Activated T-cell treated with anti-CD3 and anti-CD28 coated beads for 24 hours (primary cell): Measurements from ENCODE around the gene KLHL6.
"Not testable (repeated sequence)": the region's sequence is repeated elsewhere in the genome, so short reads cannot be mapped to it uniquely, and the experiment has no call there.

Experiments
- DNase-seq: peaks from one replicate; pipeline ENCODE4 v3.0.0-alpha.2; 2020; ENCODE audit warnings: low read depth

KLHL6 gene

GRCh38 chr3:183529717-183530116, 25.8 kb downstream of the KLHL6 start:
- no peak for DNase-seq

GRCh38 chr3:183529185-183529584, 26.3 kb downstream of the KLHL6 start:
- DNase-seq: no peak

DNA sequence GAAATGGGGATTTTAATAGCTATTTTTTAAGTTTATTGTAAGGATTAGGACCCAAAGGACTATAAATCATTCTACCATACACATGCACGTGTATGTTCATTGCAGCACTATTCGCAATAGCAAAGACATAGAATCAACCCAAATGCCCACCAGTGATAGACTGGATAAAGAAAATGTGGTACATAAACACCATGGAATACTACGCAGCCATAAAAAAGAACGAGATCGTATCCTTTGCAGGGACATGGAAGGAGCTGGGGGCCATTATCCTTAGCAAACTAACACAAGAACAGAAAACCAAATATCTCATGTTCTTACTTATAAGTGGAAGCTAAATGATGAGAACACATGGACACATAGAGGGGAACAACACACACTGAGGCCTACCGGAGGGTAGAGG, 26.7 kb downstream of the KLHL6 start:
- not testable (repeated sequence) for DNase-seq

DNA sequence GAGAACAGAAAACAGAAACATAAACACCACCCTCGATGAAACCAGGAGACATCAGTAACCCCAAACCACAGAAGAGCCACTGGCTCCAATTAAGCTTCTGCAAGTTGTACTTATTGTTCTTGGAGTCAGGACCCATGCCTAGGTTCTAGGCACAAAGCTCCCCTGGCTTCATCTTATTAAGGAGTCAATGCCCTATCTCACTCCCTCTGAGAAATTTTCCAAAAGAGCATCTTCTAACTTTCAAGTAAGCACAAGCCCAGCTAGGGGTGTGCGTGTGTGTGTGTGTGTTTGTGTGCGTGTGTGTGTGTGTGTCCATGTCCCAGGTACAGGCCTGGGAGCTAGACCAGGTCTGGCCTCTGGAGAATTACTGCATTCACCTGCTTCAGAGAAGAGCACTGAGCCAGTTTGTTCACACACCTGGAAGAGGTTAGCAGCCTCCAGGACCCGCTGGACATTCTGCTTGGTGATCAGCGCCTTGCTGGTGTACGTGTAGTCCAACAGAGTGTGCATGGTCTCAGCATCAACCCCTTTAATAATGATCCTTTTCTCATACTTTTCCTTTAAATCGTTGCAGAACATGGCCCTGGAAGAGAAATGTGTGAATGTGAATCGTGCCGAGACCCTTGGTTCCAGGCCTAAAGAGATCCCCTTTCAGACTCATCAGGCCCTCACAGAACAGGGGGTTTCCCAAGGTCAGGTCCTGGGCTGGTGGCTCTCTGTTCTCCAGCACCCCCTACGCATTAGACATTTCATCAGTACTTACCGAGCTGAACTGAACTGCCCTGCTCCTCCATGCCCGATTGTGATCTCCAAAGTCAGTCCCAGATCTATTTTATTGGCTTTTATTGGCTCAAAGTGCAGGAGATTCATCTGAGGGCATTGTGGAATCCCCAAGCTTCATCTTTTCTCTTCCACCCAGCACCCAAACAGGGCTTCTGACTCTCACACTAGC, 27.8 kb downstream of the KLHL6 start:
- DNase-seq: no peak

DNA sequence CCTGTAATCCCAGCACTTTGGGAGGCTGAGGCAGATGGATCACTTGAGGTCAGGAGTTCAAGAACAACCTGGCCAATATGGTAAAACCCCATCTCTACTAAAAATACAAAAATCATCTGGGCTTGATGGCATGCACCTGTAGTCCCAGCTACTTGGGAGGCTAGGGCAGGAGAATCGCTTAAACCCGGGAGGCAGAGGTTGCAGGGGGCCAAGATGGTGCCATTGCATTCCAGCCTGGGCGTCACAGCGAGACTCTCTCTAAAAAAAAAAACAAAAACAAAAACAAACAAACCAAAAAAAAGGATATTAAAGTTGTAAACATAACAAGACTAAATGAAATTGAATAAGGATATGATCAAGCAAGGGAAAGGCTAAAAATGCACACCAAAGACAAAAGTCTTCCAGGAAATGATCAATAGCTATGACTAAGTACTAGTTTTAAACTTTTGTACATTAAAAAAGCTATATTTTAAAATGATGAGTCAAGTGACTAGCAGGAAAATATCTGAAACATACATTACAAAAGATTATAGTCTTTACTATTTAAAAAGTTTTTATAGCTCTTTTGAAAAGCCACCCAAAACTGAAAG, 28.6 kb downstream of the KLHL6 start:
- no peak for DNase-seq

GRCh38 chr3:183524476-183524875, 31.0 kb downstream of the KLHL6 start:
- no peak for DNase-seq

DNA sequence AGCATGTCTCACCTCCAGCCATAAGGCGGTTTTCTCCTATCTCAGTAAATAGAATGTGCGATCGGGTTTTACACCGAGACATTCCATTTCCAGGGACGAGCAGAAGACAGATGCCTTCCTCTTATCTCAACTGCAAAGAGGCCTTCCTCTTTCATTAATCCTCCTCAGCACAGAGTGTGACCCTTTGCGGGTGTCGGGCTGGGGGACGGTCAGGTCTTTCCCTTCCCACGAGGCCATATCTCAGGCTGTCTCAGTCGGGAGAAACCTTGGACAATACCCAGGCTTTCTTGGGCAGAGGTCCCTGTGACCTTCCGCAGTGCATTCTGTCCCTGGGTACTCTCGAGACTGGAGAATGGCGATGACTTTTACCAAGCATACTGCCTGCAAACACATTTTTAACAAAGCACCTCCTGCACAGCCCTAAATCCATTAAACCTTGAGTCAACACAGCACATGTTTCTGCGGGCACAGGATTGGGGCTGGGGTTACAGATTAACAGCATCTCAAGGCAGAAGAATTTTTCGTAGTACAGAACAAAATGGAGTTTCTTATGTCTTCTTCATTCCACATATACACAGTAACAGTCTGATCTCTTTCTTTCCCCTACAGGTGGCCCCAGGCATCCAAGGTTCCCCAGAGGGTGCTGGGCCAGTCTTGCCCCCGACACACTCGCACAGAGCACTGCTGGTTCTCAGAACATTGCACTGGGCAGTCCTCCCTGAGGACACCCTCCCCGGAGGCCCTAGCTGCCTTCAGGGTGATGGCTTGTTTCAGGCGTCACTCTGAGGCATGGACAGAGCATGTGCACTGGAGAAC, 34.6 kb downstream of the KLHL6 start:
- not testable (repeated sequence) for DNase-seq

GRCh38 chr3:183520295-183520694, 35.2 kb downstream of the KLHL6 start:
- DNase-seq: not testable (repeated sequence)

DNA sequence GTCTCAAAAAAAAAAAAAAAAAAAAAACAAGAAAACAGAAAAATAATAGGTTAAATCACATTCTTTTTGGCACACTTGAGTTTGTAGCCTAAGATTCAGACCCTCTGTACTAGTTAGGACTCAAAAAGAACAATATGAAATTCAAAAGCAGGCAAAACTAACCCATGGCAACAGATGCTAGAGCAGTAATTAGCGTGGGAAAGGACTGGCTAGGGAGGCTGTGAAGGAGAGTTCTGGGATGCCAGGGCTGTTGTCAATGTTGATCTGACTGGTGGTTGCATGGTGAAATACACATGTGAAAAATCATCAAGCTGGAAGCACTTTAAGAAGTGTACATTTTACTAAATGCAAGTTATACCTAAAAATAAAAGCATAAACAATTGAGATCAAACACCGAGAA, 35.6 kb downstream of the KLHL6 start:
- no peak for DNase-seq

- DNase-seq: no peak
These were observed 36.8 kb downstream of the KLHL6 start for GRCh38 chr3:183518491-183519251.

- no peak for DNase-seq
These were observed 37.9 kb downstream of the KLHL6 start for GRCh38 chr3:183517607-183518006.

- peak; percentile 37 for DNase-seq
These were observed 39.3 kb downstream of the KLHL6 start for GRCh38 chr3:183515968-183516851.

DNA sequence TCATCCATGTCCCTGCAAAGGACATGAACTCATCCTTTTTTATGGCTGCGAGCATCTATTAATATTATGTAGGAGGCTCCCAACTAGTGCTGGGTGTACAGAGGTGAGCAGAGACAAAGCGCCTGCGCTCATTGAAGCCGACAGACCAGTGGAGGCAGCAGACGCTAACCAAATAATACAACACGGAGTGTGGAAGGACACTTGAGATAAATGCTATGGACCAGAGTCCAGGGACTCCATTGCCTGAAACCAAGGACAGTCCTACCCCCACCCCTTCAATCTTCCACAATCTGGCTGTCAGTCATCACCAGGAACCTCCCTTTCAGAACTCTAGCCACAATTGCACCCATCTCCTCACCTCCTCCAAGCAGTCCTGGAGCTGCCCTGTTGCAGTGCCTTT, 41.5 kb downstream of the KLHL6 start:
- no peak for DNase-seq

DNA sequence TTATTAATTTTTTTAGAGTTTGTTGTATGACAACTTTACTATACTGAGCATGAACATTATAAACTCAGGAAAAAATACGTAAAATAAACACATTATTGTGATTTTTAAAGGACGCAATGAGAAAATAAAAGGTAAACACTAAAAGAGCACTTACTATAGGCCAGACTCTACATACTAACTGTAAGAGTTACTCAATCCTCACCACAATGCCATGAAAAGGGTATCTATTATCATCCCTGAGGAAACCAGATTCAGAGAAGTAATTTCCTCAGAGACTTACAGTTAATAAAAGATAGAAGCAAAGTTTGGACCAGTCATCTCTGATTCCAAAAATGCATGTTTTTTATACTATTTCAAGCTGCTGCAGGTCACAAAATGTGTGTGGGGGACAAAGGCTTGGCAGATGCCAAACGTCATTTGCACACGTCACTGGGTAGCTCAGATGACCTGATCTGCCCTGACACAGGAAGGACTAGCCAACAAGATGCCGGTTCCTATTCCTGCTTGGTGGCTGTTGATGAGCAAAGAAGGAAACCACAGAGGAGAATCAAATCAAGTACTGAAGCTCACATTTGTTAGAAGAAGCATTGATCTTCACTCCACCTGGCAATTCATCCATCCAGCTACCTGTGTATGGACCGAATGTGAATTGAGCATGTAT, 42.3 kb downstream of the KLHL6 start:
- DNase-seq: peak; percentile 15

- not testable (repeated sequence) for DNase-seq
These were observed 44.0 kb downstream of the KLHL6 start for GRCh38 chr3:183511286-183512131.

GRCh38 chr3:183508821-183509220, 46.7 kb downstream of the KLHL6 start:
- no peak for DNase-seq

DNA sequence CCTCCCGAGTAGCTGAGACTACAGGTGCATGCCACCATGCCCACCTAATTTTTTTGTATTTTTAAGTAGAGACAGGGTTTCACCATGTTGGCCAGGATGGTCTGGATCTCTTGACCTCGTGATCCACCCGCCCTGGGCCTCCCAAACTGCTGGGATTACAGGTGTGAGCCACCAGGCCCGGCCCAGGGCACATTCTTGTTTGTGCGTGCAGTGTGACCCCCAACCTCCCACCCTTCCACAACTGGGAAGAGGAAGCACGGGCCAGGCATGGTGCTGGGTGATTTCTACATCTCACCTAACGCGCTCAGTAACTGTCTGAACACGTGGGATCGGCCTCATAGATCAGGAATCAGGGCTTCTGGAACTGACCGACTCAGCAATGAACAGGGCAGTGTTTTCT, 48.0 kb downstream of the KLHL6 start:
- no peak for DNase-seq

DNA sequence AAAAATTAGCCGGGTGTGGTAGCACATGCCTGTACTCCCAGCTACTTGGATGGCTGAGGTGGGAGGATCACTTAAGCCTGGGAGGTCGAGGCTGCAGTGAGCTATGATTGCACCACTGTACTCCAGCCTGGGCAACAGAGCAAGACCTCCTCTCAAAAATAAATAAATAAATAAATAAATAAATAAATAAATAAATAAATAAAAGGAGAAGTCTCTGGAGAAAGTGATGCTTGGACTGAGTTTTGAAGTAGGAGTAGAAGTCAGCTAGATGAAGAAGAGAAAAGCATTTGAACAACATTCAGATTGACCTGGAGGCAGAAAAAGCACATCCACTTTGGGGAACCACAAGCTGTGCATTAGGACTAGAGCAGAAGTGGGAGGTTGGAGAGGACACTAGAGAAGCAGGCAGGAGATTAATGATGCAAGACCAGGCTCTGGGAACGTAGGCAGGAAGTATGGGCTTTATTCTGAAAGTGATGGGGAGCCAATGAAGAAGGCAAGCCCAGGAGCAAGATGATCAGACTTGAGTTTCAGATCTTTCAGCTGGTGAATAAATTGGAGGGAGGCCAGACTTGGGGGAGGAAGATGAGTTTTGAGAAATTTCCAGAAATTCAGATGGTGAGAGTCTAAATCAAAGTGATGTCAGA, 48.7 kb downstream of the KLHL6 start:
- no peak for DNase-seq

- no peak for DNase-seq
These were observed 50.9 kb downstream of the KLHL6 start for GRCh38 chr3:183504597-183504996.
